Hepatocyte (in vitro differentiated cells): ENCODE data around the gene C1GALT1C1. TPM values are rescaled to one million over a fixed set of nuclear protein-coding genes. Genes with fewer than 3 reads are reported as not detected.

ENCODE experiments used
- DNase-seq: peaks from one replicate; pipeline ENCODE4 v3.0.0-alpha.2; 2016; ENCODE audit warnings: low spot score
- H2AFZ ChIP-seq: fragments of 200-600 bp; sonication (generic); 2 replicates; pipeline ENCODE4 v1.6.0; 2016; ENCODE audit warnings: antibody characterized with exemption, mild to moderate bottlenecking
- H3K27ac ChIP-seq: fragments of 200-600 bp; sonication (generic); 2 replicates; pipeline ENCODE4 v1.5.1; 2016; ENCODE audit warnings: mild to moderate bottlenecking
- H3K27me3 ChIP-seq: fragments of 200-600 bp; sonication (generic); 2 replicates; pipeline ENCODE4 v1.6.1; 2016
- H3K36me3 ChIP-seq: fragments of 200-600 bp; sonication (generic); replicated peaks from 2 replicates; pipeline ENCODE4 v1.5.1; 2016; ENCODE audit warnings: low read depth; ENCODE audit not compliant: insufficient read depth
- H3K4me1 ChIP-seq: fragments of 200-600 bp; sonication (generic); 2 replicates; pipeline ENCODE4 v1.5.1; 2016; ENCODE audit warnings: mild to moderate bottlenecking, moderate library complexity; ENCODE audit not compliant: insufficient read depth
- H3K4me2 ChIP-seq: fragments of 200-600 bp; sonication (generic); 2 replicates; pipeline ENCODE4 v1.6.0; 2016
- H3K4me3 ChIP-seq: fragments of 200-600 bp; sonication (generic); 2 replicates; pipeline ENCODE4 v1.5.1; 2016; ENCODE audit warnings: mild to moderate bottlenecking
- H3K79me2 ChIP-seq: fragments of 200-600 bp; sonication (generic); 2 replicates; pipeline ENCODE4 v1.6.0; 2017; ENCODE audit warnings: mild to moderate bottlenecking
- H3K9me2 ChIP-seq: fragments of 200-600 bp; sonication (generic); replicated peaks from 2 replicates; pipeline ENCODE4 v1.6.0; 2017; ENCODE audit warnings: mild to moderate bottlenecking; ENCODE audit not compliant: insufficient read depth
- H3K9me3 ChIP-seq: fragments of 200-600 bp; sonication (generic); 2 replicates; pipeline ENCODE4 v1.5.1; 2016; ENCODE audit warnings: low read depth, mild to moderate bottlenecking
- H4K20me1 ChIP-seq: fragments of 200-600 bp; sonication (generic); 2 replicates; pipeline ENCODE4 v1.6.0; 2016; ENCODE audit warnings: mild to moderate bottlenecking; ENCODE audit not compliant: insufficient read depth, poor library complexity, severe bottlenecking
- CTCF ChIP-seq: fragments of 200-600 bp; sonication (generic); IDR thresholded peaks from 2 replicates; pipeline ENCODE4 v1.5.1; 2016; ENCODE audit warnings: antibody characterized with exemption, mild to moderate bottlenecking; ENCODE audit not compliant: poor library complexity
- EZH2 ChIP-seq: fragments of 200-600 bp; sonication (generic); IDR thresholded peaks from 2 replicates; pipeline ENCODE4 v1.6.1; 2016; ENCODE audit warnings: antibody characterized with exemption, mild to moderate bottlenecking, borderline replicate concordance
- EZH2phosphoT487 ChIP-seq: fragments of 200-600 bp; sonication (generic); IDR thresholded peaks from one replicate; pipeline ENCODE4 v1.6.1; 2018; ENCODE audit warnings: antibody characterized with exemption, mild to moderate bottlenecking, low read depth, moderate library complexity; ENCODE audit not compliant: unreplicated experiment, severe bottlenecking
- WGBS: methylation state at CpG from one replicate; pipeline ENCODE4 v1.1.6; 2016; ENCODE audit warnings: low lambda C conversion rate; ENCODE audit errors: missing lambda C conversion rate; 5-methylcytosine and 5-hydroxymethylcytosine counted together
- polyA plus RNA-seq: library from polyadenylated mRNA; unstranded; fragments of >200 nt; fragmentation: Nextera tagmentation; extraction: Ambion mirVana; gene quantifications from 2 replicates; pipeline ENCODE4 v1.2.1, GENCODE V29; 2016
- total RNA-seq: library from RNA; depleted of rRNA; stranded (reverse); fragments of >200 nt; gene quantifications from 2 replicates; pipeline ENCODE4 v1.2.3, GENCODE V29; 2014

The C1GALT1C1 gene
- total and polyA plus RNA-seq, 2 experiments from 2014 or later, result 34.0 to 50.9 TPM

- DNase-seq, result no peak
- Histone ChIP-seq H3K27me3 (no peaks in the 10 kb centered on the region), H3K27ac (no peak overlapping the region), H3K4me1 (no peaks in the 10 kb centered on the region), H3K9me2 (no peaks in the 10 kb centered on the region), H4K20me1 (no peaks in the 10 kb centered on the region), H3K36me3 (no peaks in the 10 kb centered on the region), H2AFZ (no peak overlapping the region), H3K9me3 (no peaks in the 10 kb centered on the region), H3K4me2 (no peak overlapping the region), H3K79me2 (no peaks in the 10 kb centered on the region), H3K4me3 (no peak overlapping the region)
- TF ChIP-seq EZH2phosphoT487, result no peak
- TF ChIP-seq CTCF, result no peak
- no peak for TF ChIP-seq EZH2
- WGBS, result 79% methylated on average over 4 of the region's 4 CpGs
These were observed 17.3 kb upstream of the C1GALT1C1 start for GRCh38 chrX:120647127-120647526.

- Histone ChIP-seq H3K27ac (no peak overlapping the region), H3K9me3 (no peaks in the 10 kb centered on the region), H3K4me1 (no peaks in the 10 kb centered on the region), H3K9me2 (no peaks in the 10 kb centered on the region), H3K36me3 (no peaks in the 10 kb centered on the region), H3K79me2 (no peaks in the 10 kb centered on the region), H4K20me1 (no peaks in the 10 kb centered on the region), H3K4me3 (no peak overlapping the region), H2AFZ (no peak overlapping the region), H3K4me2 (no peak overlapping the region), H3K27me3 (no peaks in the 10 kb centered on the region)
- TF ChIP-seq CTCF (no peak), EZH2phosphoT487 (no peak), EZH2 (no peak)
- no peak for DNase-seq
- 51% methylated on average over 2 of the region's 2 CpGs for WGBS
These were observed 13.0 kb upstream of the C1GALT1C1 start for GRCh38 chrX:120642871-120643270.

GRCh38 chrX:120638619-120639018 lies 8.8 kb upstream of the C1GALT1C1 start:
- Histone ChIP-seq H3K4me1 (no peaks in the 10 kb centered on the region), H3K36me3 (no peaks in the 10 kb centered on the region), H3K9me2 (no peaks in the 10 kb centered on the region), H4K20me1 (no peaks in the 10 kb centered on the region), H2AFZ (no peak overlapping the region), H3K9me3 (no peaks in the 10 kb centered on the region), H3K79me2 (no peaks in the 10 kb centered on the region), H3K4me2 (no peak overlapping the region), H3K4me3 (no peak overlapping the region), H3K27me3 (no peaks in the 10 kb centered on the region), H3K27ac (no peak overlapping the region)
- WGBS, result 68% methylated on average over 4 of the region's 4 CpGs
- TF ChIP-seq CTCF, result no peak
- TF ChIP-seq EZH2, result no peak
- TF ChIP-seq EZH2phosphoT487, result no peak
- no peak for DNase-seq

GRCh38 chrX:120625371-120625770 lies 4.5 kb downstream of the C1GALT1C1 start:
- no peak overlapping the region for H2AFZ ChIP-seq
- 95% methylated on average over 2 of the region's 2 CpGs for WGBS
- no peaks in the 10 kb centered on the region for H3K9me2 ChIP-seq
- no peaks in the 10 kb centered on the region for H3K4me1 ChIP-seq
- DNase-seq, result no peak
- H3K36me3 ChIP-seq, result no peaks in the 10 kb centered on the region
- no peak overlapping the region for H3K4me2 ChIP-seq
- no peak overlapping the region for H3K27ac ChIP-seq
- no peak overlapping the region for H3K4me3 ChIP-seq
- H3K27me3 ChIP-seq, result no peaks in the 10 kb centered on the region
- peaks cover 15% of the 10 kb centered on the region for H3K79me2 ChIP-seq
- TF ChIP-seq CTCF, result no peak
- TF ChIP-seq EZH2phosphoT487, result no peak
- TF ChIP-seq EZH2, result no peak
- no peaks in the 10 kb centered on the region for H4K20me1 ChIP-seq
- H3K9me3 ChIP-seq, result no peaks in the 10 kb centered on the region
